Measurements from ENCODE around the gene ULK1.

ULK1 gene

GRCh38 chr12:131909752-131910219 is 15.4 kb downstream of the ULK1 start:
- DNase-seq = no peak

DNA sequence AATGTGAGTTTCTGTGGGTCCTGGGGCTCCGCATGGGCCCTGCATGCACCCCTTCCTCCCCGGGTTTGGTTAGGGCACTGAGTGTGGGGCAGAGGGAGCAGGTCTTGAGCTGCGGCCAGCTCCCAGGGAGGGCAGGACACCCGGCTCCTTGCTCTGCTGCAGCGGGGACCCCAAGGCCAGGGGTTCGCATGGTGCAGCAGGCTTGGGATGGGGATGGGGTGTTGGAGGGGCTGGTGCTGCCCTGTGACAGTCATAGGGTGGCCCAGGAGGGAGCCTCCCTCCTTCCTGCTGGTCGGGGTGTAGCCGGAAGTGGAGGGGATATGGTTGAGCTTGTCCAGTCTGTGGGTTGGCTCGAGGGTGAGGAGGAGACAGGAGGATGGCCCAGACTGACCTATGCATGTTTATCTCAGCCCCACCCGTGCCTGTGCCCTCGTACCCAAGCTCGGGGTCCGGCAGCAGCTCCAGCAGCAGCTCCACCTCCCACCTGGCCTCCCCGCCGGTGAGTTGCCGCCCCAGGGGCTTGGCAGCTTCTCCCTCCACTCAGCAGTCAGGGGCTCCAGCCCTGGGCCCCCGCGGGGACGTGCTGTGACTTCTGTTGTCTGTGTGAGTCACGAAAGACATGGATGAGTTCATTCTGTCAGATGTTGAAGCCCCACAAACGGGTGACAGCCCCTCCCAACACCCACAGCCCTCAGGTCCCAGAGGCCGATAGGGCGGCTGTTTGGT is 16.0 kb downstream of the ULK1 start:
- DNase-seq = no peak

GRCh38 chr12:131911028-131911650 is 16.7 kb downstream of the ULK1 start:
- no peak for DNase-seq

GRCh38 chr12:131911851-131912477 is 17.5 kb downstream of the ULK1 start:
- DNase-seq = no peak

DNA sequence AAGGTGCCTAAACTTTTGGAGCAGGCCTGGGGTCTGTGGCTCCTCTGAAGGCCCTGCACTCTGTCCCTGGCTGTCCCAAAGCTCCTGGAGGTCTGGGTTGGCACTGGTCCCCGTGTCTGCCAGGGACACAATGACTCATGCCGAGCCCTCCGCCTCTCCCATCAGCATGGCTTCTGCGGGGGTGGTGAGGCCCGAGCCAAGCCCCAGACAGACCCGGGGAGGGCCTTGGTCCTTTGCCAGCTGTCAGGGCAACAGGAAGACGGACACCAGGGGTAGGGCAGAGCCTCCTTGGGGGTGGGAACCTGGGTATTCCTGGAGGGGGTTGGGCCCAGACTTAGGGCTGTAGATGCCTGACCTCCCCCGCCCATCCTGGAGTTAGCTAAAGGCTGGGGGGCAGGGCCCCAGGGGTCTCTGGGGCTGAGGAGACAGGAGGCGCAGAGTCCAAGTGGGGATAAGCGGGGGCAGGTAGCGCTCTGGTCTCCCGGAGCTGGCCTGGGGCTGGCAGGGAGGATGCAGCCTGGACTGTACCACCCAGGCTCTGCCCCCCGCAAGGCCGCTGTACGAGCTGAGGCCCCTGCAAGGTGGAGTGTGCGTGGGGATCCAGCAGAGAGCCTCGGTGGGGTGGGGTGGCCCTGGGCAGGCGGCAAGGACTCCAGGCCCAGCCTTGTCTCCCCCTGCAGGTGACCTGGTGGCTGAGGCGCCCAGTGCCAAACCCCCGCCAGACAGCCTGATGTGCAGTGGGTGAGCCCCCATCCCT is 18.3 kb downstream of the ULK1 start:
- no peak for DNase-seq

- no peak for DNase-seq
Observed at GRCh38 chr12:131913666-131914065, 19.2 kb downstream of the ULK1 start.

DNA sequence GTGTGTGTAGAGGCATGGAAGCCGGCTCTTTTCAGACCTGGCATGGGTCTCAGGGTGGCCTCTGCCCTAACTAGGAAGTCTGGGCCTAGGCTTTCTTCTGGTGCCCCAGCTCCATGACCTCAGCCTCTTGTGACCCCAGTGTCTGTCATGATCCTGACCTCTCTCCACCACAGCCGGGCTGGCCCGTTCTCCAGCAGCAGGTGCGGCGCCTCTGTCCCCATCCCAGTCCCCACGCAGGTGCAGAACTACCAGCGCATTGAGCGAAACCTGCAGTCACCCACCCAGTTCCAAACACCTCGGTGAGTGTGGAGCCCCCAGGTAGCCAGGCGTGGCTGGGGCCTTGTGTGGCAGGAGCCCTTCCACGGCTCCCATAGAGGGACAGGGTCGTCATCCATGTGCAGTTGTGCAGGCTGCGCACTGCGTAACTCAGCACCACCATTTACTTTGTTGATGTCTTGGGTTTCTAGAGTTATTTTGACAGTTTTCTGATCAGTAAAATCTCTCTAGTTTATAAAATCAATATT is 19.8 kb downstream of the ULK1 start:
- no peak for DNase-seq

GRCh38 chr12:131915000-131915689 is 20.7 kb downstream of the ULK1 start:
- no peak for DNase-seq

DNA sequence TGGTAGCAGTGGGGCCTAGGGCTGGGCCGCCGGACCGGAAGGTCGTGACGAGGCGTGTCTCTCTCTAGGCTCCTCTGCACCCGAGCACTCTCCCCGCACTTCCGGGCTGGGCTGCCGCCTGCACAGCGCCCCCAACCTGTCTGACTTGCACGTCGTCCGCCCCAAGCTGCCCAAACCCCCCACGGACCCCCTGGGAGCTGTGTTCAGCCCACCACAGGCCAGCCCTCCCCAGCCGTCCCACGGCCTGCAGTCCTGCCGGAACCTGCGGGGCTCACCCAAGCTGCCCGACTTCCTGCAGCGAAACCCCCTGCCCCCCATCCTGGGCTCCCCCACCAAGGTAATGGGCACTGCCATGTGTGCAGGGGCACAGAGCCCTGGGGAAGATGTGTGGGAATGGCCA is 21.4 kb downstream of the ULK1 start:
- DNase-seq = no peak

GRCh38 chr12:131916306-131917138 is 22.1 kb downstream of the ULK1 start:
- no peak for DNase-seq

DNA sequence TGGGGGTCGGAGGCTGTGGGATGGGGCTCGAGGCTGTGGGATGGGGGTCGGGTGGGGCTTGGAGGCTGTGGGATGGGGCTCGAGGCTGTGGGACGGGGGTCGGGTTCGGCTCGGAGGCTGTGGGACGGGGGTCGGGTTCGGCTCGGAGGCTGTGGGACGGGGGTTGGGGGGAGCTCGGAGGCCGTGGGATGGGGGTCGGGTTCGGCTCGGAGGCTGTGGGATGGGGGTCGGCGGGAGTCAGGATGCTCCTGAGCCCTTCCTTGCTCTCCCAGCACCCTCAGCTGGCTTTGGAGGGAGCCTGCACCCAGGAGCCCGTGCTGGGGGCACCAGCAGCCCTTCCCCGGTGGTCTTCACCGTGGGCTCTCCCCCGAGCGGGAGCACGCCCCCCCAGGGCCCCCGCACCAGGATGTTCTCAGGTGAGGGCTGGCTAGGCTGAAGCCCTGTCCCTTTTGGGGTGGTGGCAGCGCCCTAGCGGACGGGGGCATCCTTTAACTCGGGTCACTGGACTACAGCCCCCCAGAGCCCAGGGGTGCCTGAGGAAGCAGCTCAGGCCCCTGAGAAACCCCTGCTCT is 22.8 kb downstream of the ULK1 start:
- no peak for DNase-seq

GRCh38 chr12:131917711-131918306 is 23.4 kb downstream of the ULK1 start:
- DNase-seq = no peak

- DNase-seq = no peak
Observed at GRCh38 chr12:131918311-131919050, 24.1 kb downstream of the ULK1 start.

GRCh38 chr12:131919051-131919347 is 24.6 kb downstream of the ULK1 start:
- no peak for DNase-seq

DNA sequence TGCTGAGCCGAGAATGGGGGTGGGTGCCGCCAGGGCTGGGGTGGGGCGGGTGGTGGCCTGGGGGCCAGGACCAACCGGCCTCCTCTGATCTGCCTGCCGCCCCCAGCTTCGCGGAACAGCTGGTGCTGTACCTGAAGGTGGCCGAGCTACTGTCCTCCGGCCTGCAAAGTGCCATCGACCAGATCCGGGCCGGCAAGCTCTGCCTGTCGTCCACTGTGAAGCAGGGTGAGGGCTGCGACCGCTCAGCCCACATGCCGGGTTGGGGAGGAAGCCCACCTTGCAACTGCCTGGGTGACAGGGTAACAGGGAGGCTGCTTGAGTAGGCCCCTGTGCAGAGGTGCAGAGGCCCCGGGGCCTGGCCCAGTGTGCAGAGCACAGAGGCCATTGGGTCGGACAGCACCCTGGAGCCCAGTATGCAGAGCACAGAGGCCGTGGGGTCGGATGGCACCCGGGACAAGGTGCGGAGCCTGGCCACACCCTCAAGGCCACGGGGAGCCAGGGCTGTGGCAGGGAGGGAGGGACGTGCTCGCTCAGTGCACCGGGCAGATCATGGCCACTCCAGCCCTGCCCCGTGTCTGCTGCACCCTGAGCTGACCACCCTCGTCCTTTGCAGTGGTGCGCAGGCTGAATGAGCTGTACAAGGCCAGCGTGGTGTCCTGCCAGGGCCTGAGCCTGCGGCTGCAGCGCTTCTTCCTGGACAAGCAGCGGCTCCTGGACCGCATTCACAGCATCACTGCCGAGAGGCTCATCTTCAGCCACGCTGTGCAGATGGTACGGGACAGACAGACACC is 25.1 kb downstream of the ULK1 start:
- no peak for DNase-seq

DNA sequence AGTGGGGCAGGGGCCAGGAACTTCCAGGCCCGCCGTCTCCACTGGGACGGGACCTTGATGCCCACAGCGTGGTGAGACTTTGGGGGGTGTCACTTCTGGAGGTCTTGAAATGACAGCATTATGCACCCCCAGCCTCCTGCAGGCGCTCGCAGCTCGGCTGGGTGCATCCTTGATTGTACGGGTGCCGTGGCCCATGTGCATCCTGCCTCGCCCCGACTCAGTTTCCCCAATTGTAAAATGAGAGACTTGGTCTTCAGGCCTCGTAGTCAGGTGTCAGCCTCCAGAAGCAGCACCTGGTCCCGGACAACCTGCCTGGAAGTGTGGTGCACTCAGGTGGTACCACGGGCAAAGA is 25.7 kb downstream of the ULK1 start:
- no peak for DNase-seq

GRCh38 chr12:131920902-131921840 is 26.7 kb downstream of the ULK1 start:
- no peak for DNase-seq

All from CD4-positive, alpha-beta T cell treated with Interferon gamma for 1 hour (primary cell).